Skeletal muscle satellite cell (primary cell): ENCODE measurements around the gene TBX2.

Experiments
- H3K27me3 ChIP-seq: 2 replicates; pipeline ENCODE4 v1.7.0; 2013; ENCODE audit warnings: low read length; ENCODE audit not compliant: control insufficient read depth, insufficient read depth
- H3K36me3 ChIP-seq: 2 replicates; pipeline ENCODE4 v1.7.0; 2013; ENCODE audit warnings: mild to moderate bottlenecking, control low read depth, low read length; ENCODE audit not compliant: insufficient read depth
- H3K4me1 ChIP-seq: 2 replicates; pipeline ENCODE4 v1.7.0; 2013; ENCODE audit warnings: low read length; ENCODE audit not compliant: control insufficient read depth, insufficient read depth
- H3K4me2 ChIP-seq: 2 replicates; pipeline ENCODE4 v1.7.0; 2013; ENCODE audit warnings: mild to moderate bottlenecking, low read length
- H3K4me3 ChIP-seq: 2 replicates; pipeline ENCODE4 v1.7.0; 2013; ENCODE audit warnings: low read length
- H3K9ac ChIP-seq: 2 replicates; pipeline ENCODE4 v1.7.0; 2013; ENCODE audit warnings: mild to moderate bottlenecking, low read depth, low read length, moderate library complexity
- H3K9me3 ChIP-seq: replicated peaks from 2 replicates; pipeline ENCODE4 v1.7.0; 2013; ENCODE audit warnings: mild to moderate bottlenecking, control low read depth, low read length

The TBX2 gene

GRCh38 chr17:61384354-61384691 is 15.3 kb upstream of the TBX2 start:
- Histone ChIP-seq H3K4me1 (no peaks in the 10 kb centered on the region), H3K27me3 (no peaks in the 10 kb centered on the region), H3K9ac (no peak overlapping the region), H3K9me3 (no peaks in the 10 kb centered on the region), H3K4me3 (no peak overlapping the region), H3K36me3 (no peaks in the 10 kb centered on the region), H3K4me2 (no peak overlapping the region)

GRCh38 chr17:61384692-61385576 is 14.7 kb upstream of the TBX2 start:
- Histone ChIP-seq H3K27me3 (no peaks in the 10 kb centered on the region), H3K36me3 (no peaks in the 10 kb centered on the region), H3K4me2 (no peak overlapping the region), H3K4me3 (no peak overlapping the region), H3K9me3 (no peaks in the 10 kb centered on the region), H3K9ac (no peak overlapping the region), H3K4me1 (peaks cover 5% of the 10 kb centered on the region)

GRCh38 chr17:61385577-61386236 is 13.9 kb upstream of the TBX2 start:
- no peaks in the 10 kb centered on the region for H3K27me3 ChIP-seq
- peaks cover 8% of the 10 kb centered on the region for H3K4me1 ChIP-seq
- H3K36me3 ChIP-seq, result no peaks in the 10 kb centered on the region
- H3K9me3 ChIP-seq, result no peaks in the 10 kb centered on the region
- H3K4me3 ChIP-seq, result no peak overlapping the region
- no peak overlapping the region for H3K9ac ChIP-seq
- H3K4me2 ChIP-seq, result no peak overlapping the region

GRCh38 chr17:61386251-61386650 is 13.4 kb upstream of the TBX2 start:
- Histone ChIP-seq H3K4me3 (no peak overlapping the region), H3K9me3 (no peaks in the 10 kb centered on the region), H3K4me2 (no peak overlapping the region), H3K27me3 (no peaks in the 10 kb centered on the region), H3K36me3 (no peaks in the 10 kb centered on the region), H3K4me1 (peaks cover 9% of the 10 kb centered on the region), H3K9ac (no peak overlapping the region)

- H3K9ac ChIP-seq, result no peak overlapping the region
- H3K4me3 ChIP-seq, result no peak overlapping the region
- H3K36me3 ChIP-seq, result no peaks in the 10 kb centered on the region
- no peaks in the 10 kb centered on the region for H3K9me3 ChIP-seq
- no peak overlapping the region for H3K4me2 ChIP-seq
- no peaks in the 10 kb centered on the region for H3K27me3 ChIP-seq
- peaks cover 13% of the 10 kb centered on the region for H3K4me1 ChIP-seq
Observed at GRCh38 chr17:61387011-61387410, 12.6 kb upstream of the TBX2 start.

GRCh38 chr17:61387511-61388305 is 11.9 kb upstream of the TBX2 start:
- no peak overlapping the region for H3K4me3 ChIP-seq
- H3K27me3 ChIP-seq, result no peaks in the 10 kb centered on the region
- peaks cover 13% of the 10 kb centered on the region for H3K4me1 ChIP-seq
- H3K36me3 ChIP-seq, result no peaks in the 10 kb centered on the region
- H3K4me2 ChIP-seq, result no peak overlapping the region
- H3K9ac ChIP-seq, result no peak overlapping the region
- no peaks in the 10 kb centered on the region for H3K9me3 ChIP-seq

GRCh38 chr17:61388561-61389356 is 10.9 kb upstream of the TBX2 start:
- no peak overlapping the region for H3K4me2 ChIP-seq
- H3K36me3 ChIP-seq, result no peaks in the 10 kb centered on the region
- H3K27me3 ChIP-seq, result no peaks in the 10 kb centered on the region

GRCh38 chr17:61389670-61390478 is 9.8 kb upstream of the TBX2 start:
- H3K4me1 ChIP-seq, result peaks cover 27% of the 10 kb centered on the region
- H3K36me3 ChIP-seq, result no peaks in the 10 kb centered on the region
- no peaks in the 10 kb centered on the region for H3K27me3 ChIP-seq
- H3K9ac ChIP-seq, result peak overlapping the region; percentile 66
- peak overlapping the region; percentile 66 for H3K4me2 ChIP-seq
- H3K9me3 ChIP-seq, result no peaks in the 10 kb centered on the region
- H3K4me3 ChIP-seq, result peak overlapping the region; percentile 55

More at GRCh38 chr17:61388561-61389356, 10.9 kb upstream of the TBX2 start:
- peaks cover 18% of the 10 kb centered on the region for H3K4me1 ChIP-seq
- no peak overlapping the region for H3K9ac ChIP-seq
- H3K4me3 ChIP-seq, result no peak overlapping the region
- H3K9me3 ChIP-seq, result no peaks in the 10 kb centered on the region

- Histone ChIP-seq H3K27me3 (no peaks in the 10 kb centered on the region), H3K9ac (no peak overlapping the region), H3K4me2 (no peak overlapping the region), H3K9me3 (no peaks in the 10 kb centered on the region), H3K4me3 (no peak overlapping the region), H3K36me3 (no peaks in the 10 kb centered on the region), H3K4me1 (peaks cover 27% of the 10 kb centered on the region)
Observed at GRCh38 chr17:61390479-61390791, 9.2 kb upstream of the TBX2 start.

- H3K4me1 ChIP-seq, result peaks cover 30% of the 10 kb centered on the region
Observed at GRCh38 chr17:61391595-61392291, 7.9 kb upstream of the TBX2 start.

More at GRCh38 chr17:61391595-61392291, 7.9 kb upstream of the TBX2 start:
- Histone ChIP-seq H3K4me2 (no peak overlapping the region), H3K27me3 (no peaks in the 10 kb centered on the region), H3K36me3 (no peaks in the 10 kb centered on the region), H3K9me3 (no peaks in the 10 kb centered on the region), H3K9ac (no peak overlapping the region), H3K4me3 (no peak overlapping the region)
